G401.6 (cell line): ENCODE data around the gene MAPKAPK5.
"Not testable (repeated sequence)": the region's sequence is repeated elsewhere in the genome, so short reads cannot be mapped to it uniquely, and the experiment has no call there.

ENCODE experiments used
- FAIRE-seq: peaks from 2 replicates; lab custom pipeline; 2012; peaks lifted over from hg19 to GRCh38; lab: Jason Lieb, UNC

MAPKAPK5 gene

DNA sequence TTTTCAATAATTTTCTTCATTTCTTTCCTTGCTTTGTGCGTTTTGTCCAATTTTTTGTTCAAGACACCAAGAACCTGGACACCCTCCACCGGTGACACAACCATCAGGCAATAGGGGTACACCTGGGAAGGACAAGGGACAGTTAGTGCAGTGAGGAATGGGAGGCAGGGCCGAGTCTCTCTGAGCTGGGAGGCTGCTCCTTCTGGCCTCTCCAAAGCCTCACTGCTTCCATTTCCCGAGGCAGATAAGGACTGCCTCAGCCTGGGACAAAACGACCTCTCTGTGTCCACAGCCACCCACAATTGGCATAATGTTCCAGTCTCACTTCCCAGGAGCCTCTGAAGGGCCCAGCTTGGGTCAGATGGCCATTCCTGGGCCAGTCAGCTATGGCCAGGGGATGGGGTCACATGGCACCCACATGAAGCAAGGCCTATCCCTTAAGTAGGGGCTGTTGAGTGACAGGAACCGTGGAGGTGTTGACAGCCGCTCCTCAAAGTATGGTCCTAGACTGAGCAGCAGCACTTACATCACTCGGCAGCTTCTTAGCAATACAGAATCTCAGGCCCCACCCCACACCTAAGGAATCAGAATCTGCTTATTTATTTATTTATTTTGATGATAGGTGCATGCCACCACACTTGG lies 13.6 kb upstream of the MAPKAPK5 start:
- FAIRE-seq = no peak

DNA sequence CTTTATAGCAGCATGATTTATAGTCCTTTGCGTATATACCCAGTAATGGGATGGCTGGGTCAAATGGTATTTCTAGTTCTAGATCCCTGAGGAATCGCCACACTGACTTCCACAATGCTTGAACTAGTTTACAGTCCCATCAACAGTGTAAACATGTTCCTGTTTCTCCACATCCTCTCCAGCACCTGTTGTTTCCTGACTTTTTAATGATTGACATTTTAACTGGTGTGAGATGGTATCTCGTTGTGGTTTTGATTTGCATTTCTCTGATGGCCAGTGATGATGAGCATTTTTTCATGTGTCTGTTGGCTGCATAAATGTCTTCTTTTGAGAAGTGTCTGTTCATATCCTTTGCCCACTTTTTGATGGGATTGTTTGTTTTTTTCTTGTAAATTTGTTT lies 12.4 kb upstream of the MAPKAPK5 start:
- not testable (repeated sequence) for FAIRE-seq

DNA sequence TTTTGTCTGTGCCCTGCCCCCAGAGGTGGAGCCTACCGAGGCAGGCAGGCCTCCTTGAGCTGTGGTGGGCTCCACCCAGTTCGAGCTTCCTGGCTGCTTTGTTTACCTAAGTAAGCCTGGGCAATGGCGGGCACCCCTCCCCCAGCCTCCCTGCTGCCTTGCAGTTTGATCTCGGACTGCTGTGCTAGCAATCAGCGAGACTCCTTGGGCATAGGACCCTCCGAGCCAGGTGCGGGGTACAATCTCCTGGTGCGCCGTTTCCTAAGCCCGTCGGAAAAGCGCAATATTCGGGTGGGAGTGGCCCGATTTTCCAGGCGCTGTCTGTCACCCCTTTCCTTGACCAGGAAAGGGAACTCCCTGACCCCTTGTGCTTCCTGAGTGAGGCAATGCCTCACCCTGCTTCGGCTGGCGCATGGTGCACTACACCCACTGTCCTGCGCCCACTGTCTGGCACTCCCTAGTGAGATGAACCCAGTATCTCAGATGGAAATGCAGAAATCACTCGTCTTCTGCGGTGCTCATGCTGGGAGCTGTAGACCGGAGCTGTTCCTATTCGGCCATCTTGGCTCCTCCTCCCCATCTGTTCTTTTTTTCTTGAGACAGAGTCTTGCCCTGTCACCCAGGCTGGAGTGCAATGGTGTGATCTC lies 7.2 kb upstream of the MAPKAPK5 start:
- not testable (repeated sequence) for FAIRE-seq

DNA sequence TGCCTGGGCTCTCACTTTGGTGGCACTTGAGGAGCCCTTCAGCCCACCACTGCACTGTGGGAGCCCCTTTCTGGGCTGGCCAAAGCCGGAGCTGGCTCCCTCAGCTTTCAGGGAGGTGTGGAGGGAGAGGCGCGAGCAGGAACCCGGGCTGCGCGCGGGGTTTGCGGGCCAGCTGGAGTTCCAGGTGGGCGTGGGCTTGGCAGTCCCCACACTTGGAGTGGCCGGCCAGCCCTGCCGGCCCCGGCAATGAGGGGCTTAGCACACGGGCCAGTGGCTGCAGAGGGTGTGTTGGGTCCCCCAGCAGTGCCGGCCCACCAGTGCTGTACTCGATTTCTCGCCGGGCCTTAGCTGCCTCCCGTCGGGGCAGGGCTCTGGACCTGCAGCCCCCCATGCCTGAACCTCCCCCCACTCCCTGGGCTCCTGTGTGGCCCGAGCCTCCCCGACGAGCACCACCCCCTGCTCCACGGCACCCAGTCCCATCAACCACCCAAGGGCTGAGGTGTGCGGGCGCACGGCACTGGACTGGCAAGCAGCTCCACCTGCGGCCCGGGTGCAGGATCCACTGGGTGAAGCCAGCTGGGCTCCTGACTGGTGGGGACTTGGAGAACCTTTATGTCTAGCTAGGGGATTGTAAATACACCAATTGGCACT lies 6.4 kb upstream of the MAPKAPK5 start:
- FAIRE-seq = not testable (repeated sequence)

DNA sequence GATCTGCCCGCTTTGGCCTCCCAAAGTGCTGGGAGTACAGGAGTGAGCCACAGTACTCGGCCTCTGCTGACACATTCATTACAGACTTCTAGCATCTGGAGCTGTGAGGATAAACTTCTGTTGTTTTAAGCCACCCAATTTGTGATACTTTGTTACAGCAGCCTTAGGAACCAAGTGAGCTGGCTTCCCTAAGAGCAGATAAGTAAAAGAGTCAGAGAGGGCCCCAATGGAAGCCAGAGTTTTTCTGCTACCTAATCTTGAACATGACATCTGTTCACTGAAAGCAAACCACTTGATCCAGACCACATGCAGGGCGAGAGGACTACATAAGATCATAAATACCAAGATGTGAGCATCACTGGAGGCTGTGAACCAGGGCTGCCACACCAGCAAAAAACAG lies 3.7 kb upstream of the MAPKAPK5 start:
- FAIRE-seq = no peak

DNA sequence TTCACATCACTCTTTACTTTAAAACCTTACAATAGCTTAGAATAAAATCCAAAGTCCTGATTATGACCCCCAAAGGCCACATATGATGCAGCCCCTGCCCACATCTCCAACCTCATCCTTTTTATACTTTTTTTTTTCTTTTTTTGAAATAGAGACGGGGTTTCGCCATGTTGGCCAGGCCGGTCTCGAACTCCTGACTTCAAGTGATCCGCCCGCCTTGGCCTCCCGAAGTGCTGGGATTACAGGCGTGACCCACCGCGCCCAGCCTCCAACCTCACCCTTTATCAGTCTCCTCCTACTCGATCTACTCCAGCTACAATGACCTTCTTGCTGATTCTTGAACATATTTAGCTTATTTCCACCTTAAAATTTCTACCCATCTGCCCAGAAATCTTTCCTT lies 1.2 kb upstream of the MAPKAPK5 start:
- FAIRE-seq = no peak

DNA sequence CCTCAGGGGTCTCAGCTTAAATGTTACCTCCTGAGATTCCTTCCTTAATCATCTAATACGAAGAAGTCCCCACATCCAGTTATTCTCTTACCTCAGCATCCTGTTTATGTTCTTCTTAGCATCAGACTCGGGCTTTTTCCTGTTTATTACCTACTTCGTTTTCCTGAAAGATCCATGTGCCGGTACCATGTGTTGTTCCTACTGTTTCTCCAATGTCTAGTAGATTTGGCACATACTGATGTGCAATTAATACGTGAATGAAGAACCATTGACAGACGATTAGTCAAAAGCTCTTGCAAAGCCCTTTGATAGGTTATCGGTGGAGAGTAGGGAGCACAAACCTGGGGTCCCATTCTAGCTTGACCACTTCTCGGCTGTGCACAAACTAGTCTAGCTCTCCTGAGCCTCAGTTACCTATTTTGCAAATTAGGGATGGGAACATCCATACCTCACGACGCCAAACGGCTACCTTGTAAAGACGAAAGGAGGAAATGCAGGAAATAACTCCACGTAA lies 735 bp upstream of the MAPKAPK5 start:
- FAIRE-seq = no peak

DNA sequence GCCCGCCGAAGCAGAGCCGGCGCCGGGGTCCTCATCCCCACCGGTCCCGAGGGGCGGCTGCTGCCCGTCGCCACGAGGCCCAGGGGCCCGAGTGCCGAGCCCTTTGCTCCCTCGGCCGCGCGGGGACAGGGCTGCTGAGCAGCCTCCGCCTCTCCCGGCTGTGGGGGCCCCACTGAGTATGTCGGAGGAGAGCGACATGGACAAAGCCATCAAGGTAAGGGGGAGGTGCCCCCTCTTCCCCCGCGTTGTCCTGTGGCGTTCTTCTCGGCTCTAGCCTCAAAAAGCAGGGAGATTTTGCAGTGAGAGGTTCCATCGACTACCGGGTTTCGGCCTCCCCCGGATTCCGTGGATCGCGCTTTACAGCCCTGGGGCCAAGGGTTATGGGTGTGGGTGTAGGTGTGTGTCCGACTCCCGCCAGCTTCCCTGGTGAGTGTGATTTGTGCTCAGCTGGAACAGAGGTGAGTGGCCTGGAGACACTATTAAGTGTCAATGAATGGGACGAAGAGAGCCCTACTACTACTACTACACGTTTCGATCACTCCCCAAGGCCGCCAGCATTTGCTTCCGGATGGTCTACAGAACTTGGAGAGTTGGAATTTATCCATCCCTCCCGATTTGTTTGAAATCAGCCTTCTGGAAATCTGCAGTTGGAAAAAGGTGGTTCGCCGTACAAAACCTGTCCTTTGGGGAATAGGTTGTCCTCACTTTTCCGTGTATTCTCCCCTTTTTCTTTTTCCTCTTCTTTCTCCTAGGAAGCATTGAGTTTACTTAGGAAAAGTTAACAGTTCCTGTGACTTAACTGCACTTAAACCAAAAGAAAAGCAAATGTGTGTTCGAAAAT lies 748 bp downstream of the MAPKAPK5 start:
- FAIRE-seq = no peak

DNA sequence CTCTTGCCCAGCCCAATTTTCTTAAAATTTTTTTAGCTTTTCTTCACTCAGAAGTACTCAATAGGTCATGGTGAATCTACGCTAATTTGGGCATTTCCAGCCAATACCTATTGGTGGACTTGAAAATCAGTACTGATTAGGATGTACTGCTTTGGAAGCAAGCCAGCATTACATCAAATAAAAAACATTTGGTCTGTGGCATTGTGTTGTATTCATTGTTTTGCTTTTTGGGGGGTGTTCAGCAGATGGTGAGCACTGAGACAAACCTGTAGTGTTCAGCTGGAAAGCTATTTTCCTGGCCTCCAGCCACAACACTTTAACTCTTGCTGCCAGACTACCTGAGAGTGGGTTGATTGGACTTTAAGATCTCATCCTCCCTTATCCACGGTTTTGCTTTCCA lies 4.0 kb downstream of the MAPKAPK5 start:
- no peak for FAIRE-seq

DNA sequence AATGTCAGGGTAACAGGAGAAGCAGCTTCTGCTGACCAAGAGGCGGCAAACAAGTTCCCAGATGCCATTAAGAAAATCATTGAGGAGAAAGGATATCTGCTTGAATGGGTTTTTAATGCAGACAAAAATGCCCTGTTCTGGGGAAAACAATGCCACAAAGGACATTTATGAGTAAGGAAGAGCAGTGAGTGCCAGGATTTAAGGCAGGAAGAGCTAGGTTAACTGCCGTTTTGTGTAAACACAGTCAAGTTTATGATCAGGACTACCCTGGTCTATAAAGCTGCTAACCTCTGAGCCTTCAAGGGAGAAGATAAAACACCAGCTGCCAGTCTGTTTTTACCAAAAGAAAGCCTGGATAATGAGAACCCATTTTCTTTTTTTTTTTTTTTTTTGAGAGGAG lies 8.5 kb downstream of the MAPKAPK5 start:
- FAIRE-seq = no peak

DNA sequence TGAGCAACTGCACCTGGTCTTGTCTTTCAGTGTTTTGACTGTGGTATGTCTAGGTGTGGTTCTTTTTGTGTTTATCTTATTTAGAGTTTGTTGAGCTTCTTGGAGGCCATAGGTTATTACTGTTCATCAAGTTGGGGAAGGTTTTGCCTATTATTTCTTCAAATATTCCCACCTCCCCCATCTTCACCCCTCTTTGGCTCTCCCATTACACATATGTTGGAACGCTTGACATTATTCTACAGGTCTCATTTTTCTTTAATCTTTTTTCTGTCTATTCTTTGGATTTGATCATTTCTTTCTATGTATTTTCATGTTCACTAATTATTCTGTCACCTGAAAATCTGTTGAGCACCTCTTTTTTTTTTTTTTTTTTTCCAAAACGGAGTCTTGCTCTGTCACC lies 16.2 kb downstream of the MAPKAPK5 start:
- no peak for FAIRE-seq

DNA sequence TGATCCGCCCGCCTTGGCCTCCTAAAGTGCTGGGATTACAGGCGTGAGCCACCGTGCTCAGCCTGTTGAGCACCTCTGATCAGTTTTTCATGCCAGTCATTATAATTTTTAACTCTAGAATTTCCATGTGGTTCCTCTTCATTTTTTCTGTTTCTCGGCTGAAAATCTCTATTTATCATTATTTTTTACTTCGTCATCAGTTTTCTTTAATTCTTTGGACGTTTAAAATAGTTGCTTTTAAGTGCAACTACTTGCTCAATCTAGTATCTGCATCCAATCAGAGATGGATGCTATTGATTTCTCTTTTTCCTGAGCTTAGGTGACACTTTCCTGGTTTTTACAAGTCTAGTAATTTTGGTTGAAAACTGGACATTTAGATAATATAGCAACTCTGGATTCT lies 16.8 kb downstream of the MAPKAPK5 start:
- FAIRE-seq = no peak

DNA sequence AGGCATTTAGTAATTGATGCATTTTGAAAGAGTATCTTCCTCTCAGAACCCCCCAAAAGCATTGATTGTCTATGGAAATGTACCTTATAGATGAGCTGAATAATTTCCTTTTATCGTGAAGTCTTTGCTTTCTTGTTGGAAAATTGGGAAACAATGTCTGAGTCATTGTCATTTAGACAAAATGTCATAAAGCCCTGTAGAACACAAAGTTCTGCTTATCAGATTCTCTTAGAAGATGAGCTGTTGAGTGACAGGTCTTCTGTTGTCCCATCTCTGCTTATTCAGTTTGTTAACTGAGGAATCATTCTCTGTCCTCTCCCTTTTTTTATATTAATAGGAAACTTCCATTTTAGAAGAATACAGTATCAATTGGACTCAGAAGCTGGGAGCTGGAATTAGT lies 22.9 kb downstream of the MAPKAPK5 start:
- no peak for FAIRE-seq

DNA sequence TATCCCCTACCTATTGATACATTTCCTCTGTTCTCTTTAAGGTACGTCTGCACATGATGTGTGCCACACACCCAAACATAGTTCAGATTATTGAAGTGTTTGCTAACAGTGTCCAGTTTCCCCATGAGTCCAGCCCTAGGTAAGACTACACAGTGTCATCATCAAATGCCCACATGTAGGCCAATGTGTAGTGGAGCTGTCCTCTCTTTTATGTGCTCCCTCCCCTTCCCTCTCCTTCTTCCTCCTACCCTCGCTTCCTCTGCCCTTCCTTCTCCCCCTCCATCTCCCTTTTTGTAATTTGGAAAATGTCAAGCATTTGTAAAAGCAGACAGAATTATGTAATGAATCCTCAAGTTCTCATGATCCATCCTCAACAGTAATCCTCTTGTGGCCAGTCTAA lies 25.5 kb downstream of the MAPKAPK5 start:
- no peak for FAIRE-seq

DNA sequence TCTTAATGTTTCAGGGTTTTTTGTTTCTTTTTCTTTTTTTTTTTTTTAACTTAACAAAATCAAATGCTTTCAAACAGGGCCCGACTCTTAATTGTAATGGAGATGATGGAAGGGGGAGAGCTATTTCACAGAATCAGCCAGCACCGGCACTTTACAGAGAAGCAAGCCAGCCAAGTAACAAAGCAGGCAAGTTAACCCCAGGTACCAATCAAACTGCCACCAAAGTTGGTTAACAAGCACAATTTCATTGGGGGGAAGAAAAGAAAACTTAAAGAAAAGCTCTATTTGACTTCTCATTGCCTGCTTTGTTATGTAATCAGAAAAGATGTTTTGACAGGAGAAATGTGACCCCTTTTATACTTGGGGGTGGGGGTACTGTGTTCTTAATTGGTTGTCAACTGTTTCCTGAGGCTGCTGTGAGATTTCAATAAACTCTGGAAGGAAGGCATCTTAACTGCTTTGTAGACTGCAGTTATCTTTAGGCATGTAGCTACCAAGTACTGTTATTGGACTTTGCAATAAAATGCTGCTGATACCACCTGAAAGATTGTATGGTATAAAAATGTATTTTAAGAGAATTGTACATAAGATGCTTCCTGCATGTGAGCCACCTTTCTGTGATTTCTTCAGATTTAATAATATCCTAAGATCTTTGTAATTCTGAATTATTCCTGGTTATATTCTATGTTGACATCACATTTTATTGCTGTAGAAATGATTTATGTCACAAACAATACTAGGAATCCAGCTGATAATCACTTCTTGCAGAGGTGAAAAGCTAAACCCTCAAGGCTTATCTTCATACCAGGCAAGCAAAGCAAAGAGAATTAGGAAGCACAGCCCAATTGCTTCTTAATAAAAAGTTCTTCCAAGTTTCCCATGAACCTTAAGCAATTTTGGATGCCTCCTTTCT lies 26.9 kb downstream of the MAPKAPK5 start:
- FAIRE-seq = no peak

DNA sequence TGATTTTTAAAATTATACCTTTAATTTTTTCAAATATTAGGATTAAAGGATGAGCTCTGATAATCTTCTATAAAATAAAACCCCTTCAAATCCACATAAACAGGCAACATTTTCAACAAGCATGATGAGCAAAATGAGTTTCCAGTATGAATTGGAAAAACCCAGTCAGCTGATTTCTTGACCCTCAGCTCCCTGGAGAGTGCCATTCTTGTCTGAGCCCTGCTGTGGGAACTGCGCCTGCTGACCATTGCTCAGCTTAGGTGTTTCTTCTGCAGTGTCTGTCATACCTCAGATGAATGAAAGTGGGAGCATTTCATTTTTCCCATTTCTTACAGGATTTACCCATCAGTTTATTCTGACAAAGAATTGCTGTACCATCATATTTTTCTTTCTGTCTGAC lies 27.6 kb downstream of the MAPKAPK5 start:
- FAIRE-seq = no peak

DNA sequence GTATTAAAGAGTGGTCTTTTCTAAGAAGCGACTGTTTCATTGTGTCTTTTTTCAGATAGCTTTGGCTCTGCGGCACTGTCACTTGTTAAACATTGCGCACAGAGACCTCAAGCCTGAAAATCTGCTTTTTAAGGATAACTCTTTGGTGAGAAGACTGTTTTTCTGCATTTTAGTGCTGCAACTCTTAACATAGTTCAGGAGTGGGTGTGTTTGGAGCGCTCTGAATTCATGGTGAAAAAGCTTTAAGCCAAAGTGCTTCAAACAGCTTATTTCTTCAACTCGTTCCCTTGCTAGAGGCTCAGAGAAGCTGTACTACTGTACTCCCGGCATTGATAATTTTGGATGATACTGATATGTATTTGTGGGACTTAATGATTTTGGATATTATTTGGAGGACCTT lies 28.2 kb downstream of the MAPKAPK5 start:
- no peak for FAIRE-seq

DNA sequence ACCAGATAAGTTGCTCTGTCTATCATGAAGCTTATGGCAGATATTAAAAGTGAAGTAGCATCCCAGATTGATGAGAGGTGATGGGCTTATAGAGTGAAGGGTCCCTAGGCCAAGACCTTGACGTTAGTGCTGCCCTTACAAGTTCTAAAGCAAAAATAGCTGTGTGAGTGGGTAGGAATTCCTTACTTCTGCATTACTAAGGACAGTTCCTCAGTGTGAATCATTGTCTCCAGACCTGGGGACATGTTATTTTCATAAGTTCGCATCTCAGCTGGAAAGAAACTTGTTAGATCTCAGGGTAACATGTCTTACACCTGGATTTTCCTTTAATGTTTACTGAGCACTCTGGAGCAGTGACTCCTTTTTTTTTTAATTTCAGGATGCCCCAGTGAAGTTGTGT lies 28.7 kb downstream of the MAPKAPK5 start:
- FAIRE-seq = no peak

DNA sequence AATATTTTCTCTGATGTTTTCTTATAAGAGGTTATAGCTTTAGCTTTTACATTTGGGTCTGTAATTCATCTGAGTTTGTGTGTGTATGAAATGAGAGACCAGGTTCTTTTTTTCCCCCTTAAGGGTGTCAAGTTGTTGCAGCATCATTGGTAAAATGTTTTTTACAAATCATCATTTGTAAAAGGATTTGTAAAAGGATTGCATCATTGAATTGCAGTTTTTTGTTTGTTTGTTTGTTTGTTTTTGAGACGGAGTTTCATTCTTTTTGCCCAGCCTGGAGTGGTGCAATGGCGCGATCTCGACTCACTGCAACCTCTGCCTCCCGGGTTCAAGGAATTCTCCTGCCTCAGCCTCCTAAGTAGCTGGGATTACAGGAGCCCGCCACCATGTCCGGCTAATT lies 31.1 kb downstream of the MAPKAPK5 start:
- no peak for FAIRE-seq

DNA sequence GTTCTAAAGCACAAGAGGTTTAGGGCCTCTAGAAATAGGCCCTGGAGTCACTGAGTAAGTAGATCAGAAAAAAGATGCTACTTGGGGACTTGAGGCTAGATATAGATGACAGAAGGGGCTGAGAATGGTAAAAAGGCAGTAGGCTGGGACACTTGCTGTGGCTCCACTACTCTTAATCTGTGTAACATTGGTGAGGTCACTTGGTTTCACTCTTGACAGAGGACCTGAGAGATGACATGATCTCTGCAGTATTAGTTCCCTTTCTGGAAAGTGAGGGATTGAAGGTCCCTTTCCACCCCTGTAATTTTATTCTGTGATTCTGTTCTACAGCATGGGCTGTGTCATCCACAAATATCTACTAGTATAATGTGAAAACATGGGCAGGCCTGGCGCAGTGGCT lies 39.7 kb downstream of the MAPKAPK5 start:
- FAIRE-seq = no peak

DNA sequence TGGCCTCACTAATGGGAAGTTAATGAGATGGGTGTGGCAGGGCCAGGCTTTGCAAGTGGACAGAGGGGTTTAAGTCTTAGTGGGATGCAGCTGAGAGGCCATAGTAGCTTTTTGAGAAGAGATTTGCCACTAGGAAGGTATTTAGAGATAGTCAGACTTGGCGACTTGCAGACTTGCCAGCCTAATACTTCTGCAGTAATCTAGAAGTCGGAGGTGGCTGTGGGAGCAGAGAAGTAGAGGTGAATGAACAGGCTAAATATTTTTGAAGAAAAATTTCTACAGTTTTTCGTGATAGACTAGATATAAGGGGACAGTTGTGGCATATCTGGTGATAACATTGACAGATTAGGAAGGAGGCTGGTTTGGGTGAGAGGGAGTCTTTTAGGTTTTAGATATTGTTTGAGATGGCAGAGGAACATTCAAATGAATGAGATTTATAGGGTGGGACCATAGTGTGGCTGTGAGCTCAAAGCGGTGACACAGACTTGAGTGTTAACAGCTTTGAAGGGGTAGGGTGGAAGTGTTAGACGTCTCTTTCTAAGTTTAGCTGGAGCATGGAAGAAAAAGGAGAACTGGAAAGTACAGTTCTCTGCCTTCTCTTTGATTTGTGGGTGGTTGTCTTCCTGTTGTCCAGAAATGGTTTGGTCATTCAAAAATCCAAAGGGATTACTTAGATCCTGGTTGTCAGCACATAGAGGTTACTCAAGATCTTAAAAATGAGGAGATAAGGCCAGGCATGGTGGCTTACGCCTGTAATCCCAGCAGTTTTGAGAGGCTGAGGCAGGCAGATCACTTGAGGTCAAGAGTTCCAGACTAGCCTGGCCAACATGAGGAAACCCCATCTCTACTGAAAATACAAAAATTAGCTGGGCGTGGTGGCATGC lies 44.9 kb downstream of the MAPKAPK5 start:
- FAIRE-seq = no peak
